GM18498 (cell line): ENCODE data around the gene G6PC3.
"Not testable (repeated sequence)": the region's sequence is repeated elsewhere in the genome, so short reads cannot be mapped to it uniquely, and the experiment has no call there.

Experiments
- ATAC-seq: cut with Tn5 transposase; IDR thresholded peaks from one replicate; pipeline ENCODE4 v1.9.1; 2021; ENCODE audit warnings: mild to moderate bottlenecking, moderate library complexity; ENCODE audit not compliant: unreplicated experiment

The G6PC3 gene

GRCh38 chr17:44105941-44106340 lies 35.4 kb downstream of the G6PC3 start:
- no peak for ATAC-seq

- ATAC-seq, result no peak
Measured at GRCh38 chr17:44106801-44107200, 36.3 kb downstream of the G6PC3 start.

GRCh38 chr17:44108440-44109311 lies 38.1 kb downstream of the G6PC3 start:
- ATAC-seq, result no peak

GRCh38 chr17:44109312-44109630 lies 38.7 kb downstream of the G6PC3 start:
- no peak for ATAC-seq

- no peak for ATAC-seq
Measured at GRCh38 chr17:44110011-44110686, 39.6 kb downstream of the G6PC3 start.

GRCh38 chr17:44110823-44111633 lies 40.5 kb downstream of the G6PC3 start:
- ATAC-seq, result peak; percentile 51

- ATAC-seq, result no peak
Measured at GRCh38 chr17:44111777-44112176, 41.2 kb downstream of the G6PC3 start.

- ATAC-seq, result no peak
Measured at GRCh38 chr17:44112284-44113280, 42.0 kb downstream of the G6PC3 start.

- no peak for ATAC-seq
Measured at GRCh38 chr17:44113382-44113781, 42.8 kb downstream of the G6PC3 start.

- ATAC-seq, result no peak
Measured at GRCh38 chr17:44113868-44114840, 43.6 kb downstream of the G6PC3 start.

GRCh38 chr17:44115585-44116415 lies 45.3 kb downstream of the G6PC3 start:
- ATAC-seq, result no peak

- ATAC-seq, result no peak
Measured at GRCh38 chr17:44117351-44117750, 46.8 kb downstream of the G6PC3 start.

- no peak for ATAC-seq
Measured at GRCh38 chr17:44118427-44119050, 48.0 kb downstream of the G6PC3 start.

- no peak for ATAC-seq
Measured at GRCh38 chr17:44119062-44119461, 48.5 kb downstream of the G6PC3 start.

- no peak for ATAC-seq
Measured at GRCh38 chr17:44119798-44120197, 49.3 kb downstream of the G6PC3 start.

- not testable (repeated sequence) for ATAC-seq
Measured at GRCh38 chr17:44120281-44120680, 49.7 kb downstream of the G6PC3 start.

GRCh38 chr17:44120851-44121605 lies 50.5 kb downstream of the G6PC3 start:
- no peak for ATAC-seq
